NCI-H774 (cell line): ENCODE data around the gene FCN3.
"Not testable (repeated sequence)": the region's sequence is repeated elsewhere in the genome, so short reads cannot be mapped to it uniquely, and the experiment has no call there.

Source experiments
- DNase-seq: peaks from one replicate; lab custom pipeline; 2025; lab: John Stamatoyannopoulos, UW

FCN3 gene

GRCh38 chr1:27399251-27400025, 24.8 kb upstream of the FCN3 start:
- DNase-seq: no peak

- DNase-seq: no peak
Observed at GRCh38 chr1:27398405-27399149, 24.0 kb upstream of the FCN3 start.

- no peak for DNase-seq
Observed at GRCh38 chr1:27397749-27398148, 23.1 kb upstream of the FCN3 start.

- DNase-seq: no peak
Observed at GRCh38 chr1:27397110-27397509, 22.5 kb upstream of the FCN3 start.

- peak; percentile 21 for DNase-seq
Observed at GRCh38 chr1:27395441-27396195, 21.0 kb upstream of the FCN3 start.

- no peak for DNase-seq
Observed at GRCh38 chr1:27394925-27395324, 20.3 kb upstream of the FCN3 start.

- no peak for DNase-seq
Observed at GRCh38 chr1:27394282-27394658, 19.6 kb upstream of the FCN3 start.

GRCh38 chr1:27393641-27394281, 19.1 kb upstream of the FCN3 start:
- no peak for DNase-seq

GRCh38 chr1:27392778-27393635, 18.4 kb upstream of the FCN3 start:
- no peak for DNase-seq

- peak; percentile 59 for DNase-seq
Observed at GRCh38 chr1:27392096-27392777, 17.6 kb upstream of the FCN3 start, which contains the start of gene GPR3. GPR3 (plus strand) TSS chr1:27392622; CDS start chr1:27393799, 1,177 bp downstream.

- peak; percentile 4 for DNase-seq
Observed at GRCh38 chr1:27391511-27392095, 17.0 kb upstream of the FCN3 start.

GRCh38 chr1:27388337-27389005, 13.8 kb upstream of the FCN3 start:
- peak; percentile 3 for DNase-seq

- DNase-seq: not testable (repeated sequence)
Observed at GRCh38 chr1:27384797-27385196, 10.2 kb upstream of the FCN3 start.

GRCh38 chr1:27383661-27384060, 9.0 kb upstream of the FCN3 start:
- no peak for DNase-seq

- DNase-seq: peak; percentile 9
Observed at GRCh38 chr1:27383039-27383605, 8.5 kb upstream of the FCN3 start, which contains the start of gene CD164L2. CD164L2 (minus strand) TSS chr1:27383333; CDS start chr1:27383239, 94 bp downstream.

GRCh38 chr1:27381969-27382762, 7.5 kb upstream of the FCN3 start:
- DNase-seq: no peak

- DNase-seq: no peak
Observed at GRCh38 chr1:27380766-27381733, 6.4 kb upstream of the FCN3 start.
